IMR-90 (cell line): ENCODE measurements around the gene CCNYL1. TPM values are rescaled to one million over a fixed set of nuclear protein-coding genes. Genes with fewer than 3 reads are reported as not detected.

ENCODE experiments used
- ATAC-seq: fragments of 200-7000 bp; cut with Tn5 transposase; 2 replicates; pipeline ENCODE4 v1.9.1; 2020; ENCODE audit warnings: low read depth, mild to moderate bottlenecking, moderate library complexity
- BruUV-seq: library from RNA; stranded (reverse); fragments of 400-500 nt; replicated peaks from 2 replicates; lab custom pipeline; 2021; lab: Mats Ljungman, UMichigan
- CTCF ChIA-PET: fragments of 300-600 bp; formaldehyde crosslinking; extraction: SDS; loops from one replicate; lab custom pipeline; 2021; ENCODE audit warnings: antibody characterized with exemption; lab: Yijun Ruan, JAX
- POLR2A ChIA-PET: fragments of 300-600 bp; sonication (Branson Sonifier 250); formaldehyde crosslinking; loops from one replicate; lab custom pipeline; 2022; ENCODE audit warnings: antibody characterized with exemption; ENCODE audit not compliant: unreplicated experiment; lab: Charles Lee
- DNase-seq: peaks from one replicate; pipeline ENCODE4 v3.0.0; 2013
- H2AFZ ChIP-seq: replicated peaks from 2 replicates; pipeline ENCODE3; 2013; ENCODE audit warnings: low read length, mild to moderate bottlenecking; ENCODE audit not compliant: poor library complexity
- H2AK5ac ChIP-seq: 2 replicates; pipeline ENCODE4 v1.6.1; 2013; ENCODE audit warnings: low read depth, low read length, inconsistent platforms
- H2AK9ac ChIP-seq: replicated peaks from 2 replicates; pipeline ENCODE3; 2013; ENCODE audit warnings: mild to moderate bottlenecking, low read depth, low read length, moderate library complexity; ENCODE audit not compliant: poor library complexity
- H2BK120ac ChIP-seq: 2 replicates; pipeline ENCODE4 v1.6.1; 2013; ENCODE audit warnings: low read depth, low read length, inconsistent platforms
- H2BK15ac ChIP-seq: 3 replicates; pipeline ENCODE4 v1.6.1; 2013; ENCODE audit warnings: low read depth, low read length, inconsistent platforms
- H2BK20ac ChIP-seq: 2 replicates; pipeline ENCODE4 v1.6.1; 2013; ENCODE audit warnings: low read depth, mild to moderate bottlenecking, inconsistent platforms, low read length, moderate library complexity
- H2BK5ac ChIP-seq: 2 replicates; pipeline ENCODE4 v1.6.1; 2013; ENCODE audit warnings: mild to moderate bottlenecking, low read depth, low read length, inconsistent platforms; ENCODE audit not compliant: poor library complexity, severe bottlenecking
- H3K14ac ChIP-seq: replicated peaks from 2 replicates; pipeline ENCODE4 v1.6.1; 2013; ENCODE audit warnings: low read depth, low read length, inconsistent platforms
- H3K18ac ChIP-seq: 2 replicates; pipeline ENCODE4 v1.6.1; 2013; ENCODE audit warnings: low read depth, low read length, control low read depth
- H3K23ac ChIP-seq: 2 replicates; pipeline ENCODE4 v1.6.1; 2013; ENCODE audit warnings: low read depth, low read length, inconsistent platforms
- H3K27ac ChIP-seq: 2 replicates; pipeline ENCODE4 v1.5.1; 2013; ENCODE audit warnings: mild to moderate bottlenecking, control low read depth, low read length; ENCODE audit not compliant: insufficient read depth
- H3K27me3 ChIP-seq: 2 replicates; pipeline ENCODE4 v1.6.1; 2013; ENCODE audit warnings: low read length; ENCODE audit not compliant: control insufficient read depth, insufficient read depth
- H3K36me3 ChIP-seq: 2 replicates; pipeline ENCODE4 v1.6.1; 2013; ENCODE audit warnings: low read length, mixed read lengths; ENCODE audit not compliant: control insufficient read depth, insufficient read depth
- H3K4ac ChIP-seq: 2 replicates; pipeline ENCODE4 v1.6.1; 2013; ENCODE audit warnings: low read depth, low read length, inconsistent platforms
- H3K4me1 ChIP-seq: 2 replicates; pipeline ENCODE4 v1.6.1; 2013; ENCODE audit warnings: low read length, mixed read lengths; ENCODE audit not compliant: control insufficient read depth, insufficient read depth
- H3K4me2 ChIP-seq: 2 replicates; pipeline ENCODE4 v1.6.1; 2013; ENCODE audit warnings: low read depth, mild to moderate bottlenecking, control low read depth, low read length, moderate library complexity
- H3K4me3 ChIP-seq: 2 replicates; pipeline ENCODE4 v1.5.1; 2013; ENCODE audit warnings: low read depth, mild to moderate bottlenecking, control low read depth, low read length, moderate library complexity; ENCODE audit not compliant: insufficient read depth
- H3K56ac ChIP-seq: 2 replicates; pipeline ENCODE4 v1.6.1; 2013; ENCODE audit warnings: low read length, inconsistent platforms; ENCODE audit not compliant: insufficient read depth; ENCODE audit errors: extremely low read depth
- H3K79me1 ChIP-seq, 2 experiments: 2 replicates each; pipeline ENCODE4 v1.6.1; 2013; ENCODE audit warnings: low read length in 2 of 2, inconsistent platforms in 1 of 2, low read depth in 1 of 2
- H3K9ac ChIP-seq: 2 replicates; pipeline ENCODE4 v1.6.1; 2013; ENCODE audit warnings: low read depth, low read length, control low read depth
- H3K9me1 ChIP-seq: 2 replicates; pipeline ENCODE4 v1.6.1; 2013; ENCODE audit warnings: low read length, inconsistent platforms; ENCODE audit not compliant: insufficient read depth
- H3K9me3 ChIP-seq: 2 replicates; pipeline ENCODE4 v1.6.1; 2013; ENCODE audit warnings: low read length; ENCODE audit not compliant: control insufficient read depth, insufficient read depth
- H4K20me1 ChIP-seq: 2 replicates; pipeline ENCODE4 v1.6.1; 2013; ENCODE audit warnings: low read length, inconsistent platforms; ENCODE audit not compliant: insufficient read depth
- H4K5ac ChIP-seq: 2 replicates; pipeline ENCODE4 v1.6.1; 2013; ENCODE audit warnings: mild to moderate bottlenecking, low read depth, low read length, control low read depth
- H4K8ac ChIP-seq, 2 experiments: 2 replicates each; pipeline ENCODE4 v1.6.1; 2013; ENCODE audit warnings: low read depth in 2 of 2, low read length in 2 of 2, control low read depth in 1 of 2, inconsistent platforms in 1 of 2
- H4K91ac ChIP-seq: 2 replicates; pipeline ENCODE4 v1.6.1; 2013; ENCODE audit warnings: low read depth, low read length, inconsistent platforms; ENCODE audit not compliant: insufficient read depth
- CEBPB ChIP-seq: IDR thresholded peaks from 2 replicates; pipeline ENCODE4 v1.6.1; 2012; ENCODE audit warnings: low read depth, low read length, improper control_type of control experiment
- ELK1 ChIP-seq: fragments of 150-350 bp; IDR thresholded peaks from 2 replicates; pipeline ENCODE4 v1.6.1; 2016; ENCODE audit warnings: low read depth, mild to moderate bottlenecking, low read length, moderate library complexity, borderline replicate concordance
- WGBS, 2 experiments: methylation state at CpG; one replicate each; pipeline versions ENCODE4 v1.1.5 to v1.1.7; 2013; ENCODE audit warnings: missing lambda C conversion rate in 2 of 2; ENCODE audit not compliant: insufficient read length in 1 of 2; ENCODE audit errors: extremely low coverage in 2 of 2; 5-methylcytosine and 5-hydroxymethylcytosine counted together
- dilution Hi-C: fragments of 300-500 bp; cut with HindIII; formaldehyde crosslinking; loops from one replicate; pipeline ENCODE4 v1.14.3; 2018; ENCODE audit warnings: low sequenced_read_pairs; ENCODE audit not compliant: unreplicated experiment
- in situ Hi-C: fragments of 300-500 bp; cut with MboI; formaldehyde crosslinking; loops from 3 replicates; pipeline ENCODE4 v1.14.3; 2019; ENCODE audit warnings: low sequenced_read_pairs, inconsistent platforms, mixed read lengths
- intact Hi-C: fragments of 100-400 bp; cut with micrococcal nuclease; formaldehyde crosslinking; loops from 2 replicates; pipeline ENCODE4 v1.10.0; 2022
- polyA plus RNA-seq, 3 experiments: library from polyadenylated mRNA; depleted of rRNA; stranded (reverse); fragments of >200 nt; gene quantifications; 2 replicates each; pipeline ENCODE4 v1.2.3, GENCODE V29; 2012; ENCODE audit warnings: low replicate concordance in 1 of 3
- total RNA-seq: library from RNA; depleted of rRNA; stranded (reverse); fragments of >200 nt; gene quantifications from 2 replicates; pipeline ENCODE4 v1.2.3, GENCODE V29; 2012

CCNYL1 gene
- total and polyA plus RNA-seq, 2 of the 4 experiments (the other 2 are of a cell fraction): 5.4 to 7.3 TPM

GRCh38 chr2:207770602-207771404, 59.4 kb downstream of the CCNYL1 start:
- no peak overlapping the region for H3K4ac ChIP-seq
- H4K8ac ChIP-seq: peak overlapping the region in 1 of 2 experiments; percentile 49; a peak in 1 of 4 replicates
- dilution Hi-C loops (no loop called here), intact Hi-C loops (no loop called here), in situ Hi-C loops (no loop called here)
- no peak overlapping the region for H4K5ac ChIP-seq
- DNase-seq (no peak), ATAC-seq (no peak)
- H3K14ac ChIP-seq: no peak overlapping the region
- H3K79me1 ChIP-seq: no peaks in the 10 kb centered on the region
- H3K4me2 ChIP-seq: peak overlapping the region; percentile 37; the same call in 1 of the 2 replicates
- H3K4me1 ChIP-seq: peaks cover 7% of the 10 kb centered on the region; the same call in 1 of the 2 replicates
- no peak overlapping the region for H2AK5ac ChIP-seq
- no peaks in the 10 kb centered on the region for H3K9me3 ChIP-seq
- ChIA-PET CTCF (interaction anchor here (0.6 to 1.6 kb wide), 4 partner anchors 146 to 481 kb away, joined by 3 to 4 read pairs (median 4); no protein-coding TSS in a partner anchor), POLR2A (no interaction called here)
- no peak overlapping the region for H4K91ac ChIP-seq
- no peak overlapping the region for H3K9ac ChIP-seq
- no peak overlapping the region for H2AK9ac ChIP-seq
- H3K27me3 ChIP-seq: peaks cover 1% of the 10 kb centered on the region; the same call in 1 of the 2 replicates
- no peaks in the 10 kb centered on the region for H3K36me3 ChIP-seq
- H3K18ac ChIP-seq: no peak overlapping the region
- peak overlapping the region; percentile 78 for H2AFZ ChIP-seq
- 24% methylated on average over 5 of the region's 50 CpGs; no CpG with 5 or more reads in 1 of the 2 experiments for WGBS, 2 experiments
- no peaks in the 10 kb centered on the region; the same call in 1 of the 2 replicates for H4K20me1 ChIP-seq
- TF ChIP-seq ELK1 (no peak), CEBPB (peak; percentile 89)
- no peaks in the 10 kb centered on the region; the same call in 1 of the 2 replicates for H3K9me1 ChIP-seq
- no peak overlapping the region for H2BK5ac ChIP-seq
- H2BK120ac ChIP-seq: no peak overlapping the region
- H3K27ac ChIP-seq: no peak overlapping the region
- no peak overlapping the region for H3K56ac ChIP-seq
- H2BK15ac ChIP-seq: no peak overlapping the region
- no TSS peak for BruUV-seq
- H2BK20ac ChIP-seq: no peak overlapping the region
- H3K4me3 ChIP-seq: no peak overlapping the region
- no peak overlapping the region for H3K23ac ChIP-seq
